GM19238 (cell line): Measurements from ENCODE around the gene NBL1.

Experiments used
- DNase-seq: peaks from one replicate; pipeline ENCODE4 v3.0.0; 2011; ENCODE audit warnings: low spot score; ENCODE audit not compliant: insufficient read length

The NBL1 gene

GRCh38 chr1:19645411-19646251 lies 1.5 kb downstream of the NBL1 start:
- DNase-seq = no peak

DNA sequence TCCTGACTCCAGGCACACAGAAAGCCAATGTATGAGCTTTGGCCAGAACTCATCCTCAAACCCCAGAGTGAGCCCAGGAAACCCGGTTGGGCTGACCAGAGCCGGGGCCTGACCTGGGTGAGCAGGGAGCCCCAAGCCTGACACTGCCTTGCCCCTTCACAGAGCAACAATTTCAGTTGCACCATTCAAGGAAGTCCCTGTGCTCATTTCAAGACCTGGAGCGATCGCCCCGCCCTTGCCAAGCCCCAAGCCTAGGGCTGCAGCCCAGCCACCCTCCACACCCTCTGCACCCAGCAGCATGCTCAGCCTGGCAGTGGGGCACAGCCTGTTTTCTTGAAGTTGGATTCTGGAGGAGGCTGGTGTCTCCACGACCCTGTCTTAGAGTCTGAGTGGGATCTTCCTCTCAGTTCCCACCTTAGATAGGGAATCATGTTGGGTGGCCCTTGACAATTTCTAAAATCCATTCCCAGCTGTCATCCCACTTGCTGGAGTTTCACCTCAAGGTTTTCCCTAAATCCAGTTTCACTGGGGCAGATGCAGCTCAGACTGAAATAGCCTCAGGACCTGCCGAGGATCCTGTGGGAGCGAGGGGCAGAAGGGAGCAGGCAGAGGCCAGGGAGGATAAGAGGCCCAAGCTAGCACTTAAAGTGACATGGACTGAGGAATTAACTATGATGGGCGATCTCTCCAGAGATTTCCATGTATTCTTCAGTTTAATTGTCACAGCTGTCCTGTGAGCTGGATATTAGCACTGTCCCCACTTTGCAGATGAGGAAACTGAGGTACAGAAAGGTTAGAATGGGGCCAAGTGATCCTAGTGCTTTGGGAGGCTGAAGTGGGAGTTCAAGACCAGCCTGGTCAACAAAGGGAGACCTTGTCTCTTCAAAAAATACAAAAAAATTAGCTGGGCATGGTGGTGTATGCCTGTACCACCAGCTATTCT lies 2.5 kb downstream of the NBL1 start:
- no peak for DNase-seq

GRCh38 chr1:19647643-19648042 lies 3.5 kb downstream of the NBL1 start:
- DNase-seq = no peak

GRCh38 chr1:19648239-19648638 lies 4.1 kb downstream of the NBL1 start:
- no peak for DNase-seq

DNA sequence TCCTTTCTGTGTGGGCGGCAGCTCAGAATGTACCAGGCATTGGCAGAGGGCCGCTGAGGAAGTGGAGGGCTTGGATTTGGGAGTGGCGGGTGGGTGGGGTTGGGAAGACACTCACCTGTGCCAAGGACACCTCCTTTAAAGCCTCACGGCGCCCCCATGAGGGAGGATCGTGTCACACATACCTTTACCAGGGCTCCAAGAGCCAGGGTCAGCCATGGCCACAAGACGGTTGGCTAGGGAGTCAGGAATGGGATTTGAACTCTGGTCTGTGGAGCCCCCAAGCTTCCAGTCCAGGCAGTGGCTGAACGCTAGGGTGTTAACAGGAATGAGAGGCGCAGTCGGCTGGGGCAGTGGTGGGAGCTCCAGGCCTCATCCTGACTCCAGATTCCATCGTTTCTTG lies 4.6 kb downstream of the NBL1 start:
- no peak for DNase-seq

GRCh38 chr1:19650416-19651140 lies 6.5 kb downstream of the NBL1 start:
- no peak for DNase-seq

DNA sequence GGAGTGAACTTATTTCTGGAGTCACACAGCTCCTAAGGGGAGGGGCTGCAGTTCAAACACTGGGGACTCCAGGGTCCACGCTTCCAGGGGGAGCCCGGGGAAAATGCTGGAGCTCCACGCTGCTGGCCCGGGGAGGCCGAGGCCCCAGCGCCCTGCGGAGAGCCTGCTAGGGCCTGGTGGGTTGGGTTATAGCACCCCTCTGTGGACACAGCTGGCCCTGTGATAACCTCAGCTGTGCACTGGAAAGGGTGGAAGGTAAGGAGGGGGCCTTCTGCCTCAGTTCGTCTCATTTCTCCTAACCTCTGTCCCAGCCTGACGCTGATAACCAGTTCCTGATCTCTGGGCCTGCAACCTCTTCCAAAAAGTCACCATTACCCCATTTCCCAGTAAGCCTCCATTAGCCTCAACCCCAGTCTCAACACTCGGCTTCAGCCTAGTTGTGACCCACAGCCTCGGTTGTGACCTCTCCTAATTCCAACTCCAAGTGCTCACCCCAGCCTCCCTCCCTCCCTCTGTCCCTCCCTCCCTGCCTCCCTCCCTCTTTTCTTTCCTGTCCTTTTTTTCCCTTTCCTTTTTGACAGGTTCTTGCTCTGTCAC lies 7.1 kb downstream of the NBL1 start:
- peak; percentile 61 for DNase-seq

GRCh38 chr1:19654386-19654785 lies 10.3 kb downstream of the NBL1 start:
- no peak for DNase-seq

- no peak for DNase-seq
These were observed 11.0 kb downstream of the NBL1 start for GRCh38 chr1:19654886-19655717.

GRCh38 chr1:19655718-19656080 lies 11.6 kb downstream of the NBL1 start:
- no peak for DNase-seq

GRCh38 chr1:19656134-19656779 lies 12.1 kb downstream of the NBL1 start:
- no peak for DNase-seq

DNA sequence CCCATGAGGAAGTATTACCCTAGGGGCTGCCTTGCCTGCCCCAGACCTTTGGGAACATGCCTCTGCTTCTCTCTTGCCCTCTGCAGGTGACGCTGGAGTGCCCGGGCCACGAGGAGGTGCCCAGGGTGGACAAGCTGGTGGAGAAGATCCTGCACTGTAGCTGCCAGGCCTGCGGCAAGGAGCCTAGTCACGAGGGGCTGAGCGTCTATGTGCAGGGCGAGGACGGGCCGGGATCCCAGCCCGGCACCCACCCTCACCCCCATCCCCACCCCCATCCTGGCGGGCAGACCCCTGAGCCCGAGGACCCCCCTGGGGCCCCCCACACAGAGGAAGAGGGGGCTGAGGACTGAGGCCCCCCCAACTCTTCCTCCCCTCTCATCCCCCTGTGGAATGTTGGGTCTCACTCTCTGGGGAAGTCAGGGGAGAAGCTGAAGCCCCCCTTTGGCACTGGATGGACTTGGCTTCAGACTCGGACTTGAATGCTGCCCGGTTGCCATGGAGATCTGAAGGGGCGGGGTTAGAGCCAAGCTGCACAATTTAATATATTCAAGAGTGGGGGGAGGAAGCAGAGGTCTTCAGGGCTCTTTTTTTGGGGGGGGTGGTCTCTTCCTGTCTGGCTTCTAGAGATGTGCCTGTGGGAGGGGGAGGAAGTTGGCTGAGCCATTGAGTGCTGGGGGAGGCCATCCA lies 12.8 kb downstream of the NBL1 start:
- no peak for DNase-seq

DNA sequence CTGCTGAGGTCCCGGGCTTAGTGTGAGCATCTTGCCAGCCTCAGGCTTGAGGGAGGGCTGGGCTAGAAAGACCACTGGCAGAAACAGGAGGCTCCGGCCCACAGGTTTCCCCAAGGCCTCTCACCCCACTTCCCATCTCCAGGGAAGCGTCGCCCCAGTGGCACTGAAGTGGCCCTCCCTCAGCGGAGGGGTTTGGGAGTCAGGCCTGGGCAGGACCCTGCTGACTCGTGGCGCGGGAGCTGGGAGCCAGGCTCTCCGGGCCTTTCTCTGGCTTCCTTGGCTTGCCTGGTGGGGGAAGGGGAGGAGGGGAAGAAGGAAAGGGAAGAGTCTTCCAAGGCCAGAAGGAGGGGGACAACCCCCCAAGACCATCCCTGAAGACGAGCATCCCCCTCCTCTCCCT lies 13.4 kb downstream of the NBL1 start:
- DNase-seq = no peak

DNA sequence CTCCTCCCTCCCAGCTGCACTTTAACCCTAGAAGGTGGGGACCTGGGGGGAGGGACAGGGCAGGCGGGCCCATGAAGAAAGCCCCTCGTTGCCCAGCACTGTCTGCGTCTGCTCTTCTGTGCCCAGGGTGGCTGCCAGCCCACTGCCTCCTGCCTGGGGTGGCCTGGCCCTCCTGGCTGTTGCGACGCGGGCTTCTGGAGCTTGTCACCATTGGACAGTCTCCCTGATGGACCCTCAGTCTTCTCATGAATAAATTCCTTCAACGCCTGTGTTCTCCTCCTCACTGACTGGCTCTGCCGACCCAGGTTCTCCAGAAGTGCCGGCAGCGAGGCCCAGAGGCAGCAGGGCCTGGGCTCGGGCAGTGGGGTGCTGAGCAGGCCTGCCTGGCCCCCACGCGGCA lies 14.1 kb downstream of the NBL1 start:
- no peak for DNase-seq

GRCh38 chr1:19661721-19662228 lies 17.7 kb downstream of the NBL1 start:
- DNase-seq = no peak

DNA sequence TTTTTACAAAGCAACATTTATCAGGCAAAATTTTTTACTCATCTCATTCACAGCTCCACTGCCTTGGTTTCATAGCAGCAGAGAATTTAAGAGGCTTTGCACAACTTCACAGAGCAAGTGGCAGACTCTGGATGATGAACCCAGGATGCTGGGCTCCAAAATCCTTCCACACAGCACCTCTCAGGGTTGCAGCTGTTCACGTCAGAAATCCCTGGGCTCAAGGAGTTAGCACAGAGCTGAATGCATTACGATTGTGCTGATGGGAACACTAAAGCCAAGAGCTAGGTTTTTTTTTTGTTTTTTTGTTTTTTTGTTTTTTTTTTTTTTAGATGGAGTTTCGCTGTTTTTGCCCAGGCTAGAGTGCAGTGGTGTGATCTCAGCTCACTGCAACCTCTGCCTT lies 18.2 kb downstream of the NBL1 start:
- DNase-seq = no peak

DNA sequence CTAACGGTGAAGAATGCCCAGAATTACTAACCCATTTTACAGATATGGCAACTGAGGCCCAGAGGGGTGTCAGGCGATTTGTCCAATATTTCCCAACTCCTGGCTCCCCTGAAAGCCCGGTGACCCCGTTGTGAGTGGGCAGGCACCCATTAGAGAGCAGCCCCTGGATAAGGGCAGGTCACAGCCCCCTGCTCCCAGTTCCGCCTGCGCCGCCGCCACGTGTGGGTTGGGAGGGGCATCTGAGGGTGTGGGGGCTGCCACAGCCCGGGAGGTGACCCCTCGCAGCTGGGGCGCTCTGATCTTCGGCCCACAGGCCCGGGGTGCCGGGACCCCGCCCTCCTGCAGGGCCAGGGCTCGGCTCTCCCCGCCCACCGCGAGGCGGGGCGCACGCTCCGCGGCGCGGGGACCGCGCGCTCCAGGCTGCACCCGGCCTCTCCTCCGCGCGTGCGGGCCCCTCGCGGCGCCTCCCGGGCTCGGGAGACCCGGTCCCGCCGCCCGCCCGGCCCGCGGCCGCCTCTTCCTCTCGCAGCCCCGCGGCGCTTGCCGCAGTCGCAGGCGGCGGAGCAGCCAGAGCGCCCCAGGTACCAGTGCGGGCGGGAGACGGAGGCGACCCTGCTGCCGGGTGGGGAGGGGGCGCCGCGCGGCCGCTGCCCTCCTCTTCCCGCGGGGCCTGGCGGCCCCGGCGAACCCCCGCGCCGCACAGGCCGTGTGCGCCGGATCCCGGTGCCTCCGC lies 20.5 kb downstream of the NBL1 start, which contains the start of gene HTR6:
Gene HTR6, plus strand, starts transcription at position 423 of the 733 bp plus-strand sequence. CDS start 879 bp downstream, outside the sequence.
- no peak for DNase-seq

- DNase-seq = no peak
These were observed 21.0 kb downstream of the NBL1 start for GRCh38 chr1:19665186-19665495.
